Activated gamma-delta T cell (primary cell): ENCODE measurements around the gene RAPGEF5.

ENCODE experiments used
- DNase-seq: peaks from one replicate; lab custom pipeline; 2025; lab: John Stamatoyannopoulos, UW

The RAPGEF5 gene

GRCh38 chr7:22305706-22306105 is 51.2 kb downstream of the RAPGEF5 start:
- no peak for DNase-seq

- DNase-seq, result no peak
Observed at GRCh38 chr7:22302951-22303423, 54.0 kb downstream of the RAPGEF5 start.

- DNase-seq, result no peak
Observed at GRCh38 chr7:22302193-22302592, 54.8 kb downstream of the RAPGEF5 start.

- no peak for DNase-seq
Observed at GRCh38 chr7:22301790-22302189, 55.2 kb downstream of the RAPGEF5 start.

- DNase-seq, result no peak
Observed at GRCh38 chr7:22300839-22301238, 56.1 kb downstream of the RAPGEF5 start.

- no peak for DNase-seq
Observed at GRCh38 chr7:22296916-22297315, 60.0 kb downstream of the RAPGEF5 start.

- DNase-seq, result no peak
Observed at GRCh38 chr7:22296265-22296566, 60.7 kb downstream of the RAPGEF5 start.

GRCh38 chr7:22295402-22296264 is 61.3 kb downstream of the RAPGEF5 start:
- DNase-seq, result no peak

- DNase-seq, result no peak
Observed at GRCh38 chr7:22292531-22292930, 64.4 kb downstream of the RAPGEF5 start.

- DNase-seq, result no peak
Observed at GRCh38 chr7:22291977-22292376, 65.0 kb downstream of the RAPGEF5 start.

- no peak for DNase-seq
Observed at GRCh38 chr7:22288202-22288601, 68.8 kb downstream of the RAPGEF5 start.

GRCh38 chr7:22287412-22287811 is 69.5 kb downstream of the RAPGEF5 start:
- DNase-seq, result no peak

GRCh38 chr7:22286436-22286835 is 70.5 kb downstream of the RAPGEF5 start:
- DNase-seq, result no peak

GRCh38 chr7:22281481-22281880 is 75.5 kb downstream of the RAPGEF5 start:
- DNase-seq, result no peak

- DNase-seq, result no peak
Observed at GRCh38 chr7:22280031-22280430, 76.9 kb downstream of the RAPGEF5 start.

GRCh38 chr7:22278660-22279059 is 78.3 kb downstream of the RAPGEF5 start:
- DNase-seq, result no peak

- DNase-seq, result no peak
Observed at GRCh38 chr7:22277375-22277774, 79.6 kb downstream of the RAPGEF5 start.

- no peak for DNase-seq
Observed at GRCh38 chr7:22275661-22276060, 81.3 kb downstream of the RAPGEF5 start.

GRCh38 chr7:22271311-22271710 is 85.6 kb downstream of the RAPGEF5 start:
- no peak for DNase-seq

- no peak for DNase-seq
Observed at GRCh38 chr7:22270371-22270770, 86.6 kb downstream of the RAPGEF5 start.

GRCh38 chr7:22269963-22270362 is 87.0 kb downstream of the RAPGEF5 start:
- DNase-seq, result no peak

GRCh38 chr7:22268884-22269421 is 88.0 kb downstream of the RAPGEF5 start:
- no peak for DNase-seq

- DNase-seq, result no peak
Observed at GRCh38 chr7:22267930-22268615, 88.9 kb downstream of the RAPGEF5 start.
